Neutrophil (primary cell): ENCODE measurements around the gene FZD8.

Source experiments
- H3K27ac ChIP-seq: fragments of 200-600 bp; sonication (generic); 2 replicates; pipeline ENCODE4 v1.5.1; 2016; ENCODE audit warnings: mild to moderate bottlenecking, moderate library complexity
- H3K27me3 ChIP-seq: fragments of 200-600 bp; sonication (generic); 2 replicates; pipeline ENCODE4 v1.6.0; 2016; ENCODE audit warnings: mild to moderate bottlenecking
- H3K36me3 ChIP-seq: fragments of 200-600 bp; sonication (generic); 2 replicates; pipeline ENCODE4 v1.5.1; 2017
- H3K4me1 ChIP-seq, 2 experiments: fragments of 200-600 bp in 1 of 2; sonication (generic) in 1 of 2; 1 replicate in 1 of 2; 2 replicates in 1 of 2; pipeline versions ENCODE4 v1.5.1 to v1.6.1; 2013 to 2016; ENCODE audit warnings: low read depth in 1 of 2, low read length in 1 of 2, mild to moderate bottlenecking in 1 of 2, moderate library complexity in 1 of 2; ENCODE audit not compliant: control insufficient read depth in 1 of 2, insufficient read depth in 1 of 2
- H3K4me3 ChIP-seq, 2 experiments: fragments of 200-600 bp in 1 of 2; sonication (generic) in 1 of 2; 1 replicate in 1 of 2; 2 replicates in 1 of 2; pipeline ENCODE4 v1.5.1; 2013 to 2016; ENCODE audit warnings: low read depth in 1 of 2, low read length in 1 of 2, mild to moderate bottlenecking in 1 of 2, moderate library complexity in 1 of 2
- H3K9me3 ChIP-seq: fragments of 200-600 bp; sonication (generic); 2 replicates; pipeline ENCODE4 v1.5.1; 2016
- TF ChIP-seq, protein P1 (sequence below): fragments of 200-600 bp; sonication (generic); IDR thresholded peaks from 2 replicates; pipeline ENCODE4 v1.5.1; 2016; ENCODE audit warnings: antibody characterized with exemption

The FZD8 gene

DNA sequence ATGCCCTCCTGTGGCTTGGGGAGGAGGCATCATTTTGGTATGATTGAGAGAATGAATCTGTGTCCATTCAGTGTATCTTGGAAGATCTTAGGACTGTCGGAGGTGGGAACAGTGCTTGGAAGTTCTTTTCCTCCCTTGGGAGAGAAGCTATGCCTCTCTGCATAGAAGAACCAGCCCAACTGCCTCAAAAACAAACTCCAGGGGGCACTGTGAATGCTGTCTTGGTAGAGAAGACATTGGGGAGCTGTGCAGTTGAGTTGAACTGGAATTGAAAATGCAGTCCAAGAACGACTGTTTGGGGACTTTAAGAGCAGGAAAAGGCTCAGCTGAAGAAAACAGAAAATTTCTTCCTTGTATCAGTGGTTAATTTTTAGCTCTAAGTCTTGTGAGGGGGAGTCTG, 41.9 kb downstream of the FZD8 start:
- Histone ChIP-seq H3K4me1 (no peaks in the 10 kb centered on the region), H3K27me3 (peaks cover 58% of the 10 kb centered on the region), H3K4me3 (no peak overlapping the region), H3K9me3 (no peaks in the 10 kb centered on the region), H3K27ac (no peak overlapping the region), H3K36me3 (no peaks in the 10 kb centered on the region)
- TF ChIP-seq, protein P1, sequence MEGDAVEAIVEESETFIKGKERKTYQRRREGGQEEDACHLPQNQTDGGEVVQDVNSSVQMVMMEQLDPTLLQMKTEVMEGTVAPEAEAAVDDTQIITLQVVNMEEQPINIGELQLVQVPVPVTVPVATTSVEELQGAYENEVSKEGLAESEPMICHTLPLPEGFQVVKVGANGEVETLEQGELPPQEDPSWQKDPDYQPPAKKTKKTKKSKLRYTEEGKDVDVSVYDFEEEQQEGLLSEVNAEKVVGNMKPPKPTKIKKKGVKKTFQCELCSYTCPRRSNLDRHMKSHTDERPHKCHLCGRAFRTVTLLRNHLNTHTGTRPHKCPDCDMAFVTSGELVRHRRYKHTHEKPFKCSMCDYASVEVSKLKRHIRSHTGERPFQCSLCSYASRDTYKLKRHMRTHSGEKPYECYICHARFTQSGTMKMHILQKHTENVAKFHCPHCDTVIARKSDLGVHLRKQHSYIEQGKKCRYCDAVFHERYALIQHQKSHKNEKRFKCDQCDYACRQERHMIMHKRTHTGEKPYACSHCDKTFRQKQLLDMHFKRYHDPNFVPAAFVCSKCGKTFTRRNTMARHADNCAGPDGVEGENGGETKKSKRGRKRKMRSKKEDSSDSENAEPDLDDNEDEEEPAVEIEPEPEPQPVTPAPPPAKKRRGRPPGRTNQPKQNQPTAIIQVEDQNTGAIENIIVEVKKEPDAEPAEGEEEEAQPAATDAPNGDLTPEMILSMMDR: no peak

DNA sequence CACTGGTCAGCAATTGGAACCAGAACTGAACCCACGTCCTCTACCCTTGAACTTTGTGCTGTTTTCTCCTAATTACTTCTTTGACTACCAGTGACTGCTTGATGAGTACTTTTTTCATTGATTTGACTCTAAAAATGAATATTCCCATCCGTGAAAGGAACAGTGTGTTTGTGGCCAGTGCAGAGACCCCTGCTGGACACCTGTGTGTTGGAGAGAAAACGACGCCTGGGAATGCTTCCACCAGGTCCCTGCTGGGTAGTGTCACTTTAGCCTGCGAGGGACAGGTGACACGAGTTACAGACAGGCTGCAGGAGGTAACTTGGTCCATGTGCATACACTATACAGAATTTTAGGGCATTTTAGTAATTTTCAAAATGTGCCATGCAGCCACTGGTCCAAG, 43.7 kb downstream of the FZD8 start:
- Histone ChIP-seq H3K4me3 (no peak overlapping the region), H3K27me3 (peaks cover 40% of the 10 kb centered on the region), H3K4me1 (no peaks in the 10 kb centered on the region), H3K9me3 (no peaks in the 10 kb centered on the region), H3K27ac (no peak overlapping the region), H3K36me3 (no peaks in the 10 kb centered on the region)
- TF ChIP-seq, protein P1: no peak

DNA sequence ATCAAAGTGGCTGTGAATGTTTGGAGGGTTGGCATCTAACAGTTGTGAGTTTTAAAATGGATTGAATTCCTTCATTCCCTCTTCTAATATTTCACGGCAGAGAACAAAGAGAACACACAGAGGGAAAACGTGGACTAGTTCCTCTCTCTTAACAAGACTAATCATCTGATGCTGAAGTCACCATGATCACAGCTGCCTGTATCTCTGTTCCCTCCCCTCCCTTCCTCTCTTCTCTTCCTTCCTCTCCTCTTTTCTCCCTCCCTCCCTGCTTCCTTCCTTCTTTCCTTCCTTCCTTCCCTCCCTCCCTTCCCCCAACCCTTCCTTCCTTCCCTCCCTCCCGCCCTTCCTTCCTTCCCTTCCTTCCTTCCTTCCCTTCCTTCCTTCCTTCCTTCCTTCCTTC, 47.0 kb downstream of the FZD8 start:
- Histone ChIP-seq H3K4me1 (no peaks in the 10 kb centered on the region), H3K27me3 (peaks cover 14% of the 10 kb centered on the region), H3K4me3 (no peak overlapping the region), H3K36me3 (no peaks in the 10 kb centered on the region), H3K9me3 (no peaks in the 10 kb centered on the region), H3K27ac (no peak overlapping the region)
- TF ChIP-seq, protein P1: no peak

DNA sequence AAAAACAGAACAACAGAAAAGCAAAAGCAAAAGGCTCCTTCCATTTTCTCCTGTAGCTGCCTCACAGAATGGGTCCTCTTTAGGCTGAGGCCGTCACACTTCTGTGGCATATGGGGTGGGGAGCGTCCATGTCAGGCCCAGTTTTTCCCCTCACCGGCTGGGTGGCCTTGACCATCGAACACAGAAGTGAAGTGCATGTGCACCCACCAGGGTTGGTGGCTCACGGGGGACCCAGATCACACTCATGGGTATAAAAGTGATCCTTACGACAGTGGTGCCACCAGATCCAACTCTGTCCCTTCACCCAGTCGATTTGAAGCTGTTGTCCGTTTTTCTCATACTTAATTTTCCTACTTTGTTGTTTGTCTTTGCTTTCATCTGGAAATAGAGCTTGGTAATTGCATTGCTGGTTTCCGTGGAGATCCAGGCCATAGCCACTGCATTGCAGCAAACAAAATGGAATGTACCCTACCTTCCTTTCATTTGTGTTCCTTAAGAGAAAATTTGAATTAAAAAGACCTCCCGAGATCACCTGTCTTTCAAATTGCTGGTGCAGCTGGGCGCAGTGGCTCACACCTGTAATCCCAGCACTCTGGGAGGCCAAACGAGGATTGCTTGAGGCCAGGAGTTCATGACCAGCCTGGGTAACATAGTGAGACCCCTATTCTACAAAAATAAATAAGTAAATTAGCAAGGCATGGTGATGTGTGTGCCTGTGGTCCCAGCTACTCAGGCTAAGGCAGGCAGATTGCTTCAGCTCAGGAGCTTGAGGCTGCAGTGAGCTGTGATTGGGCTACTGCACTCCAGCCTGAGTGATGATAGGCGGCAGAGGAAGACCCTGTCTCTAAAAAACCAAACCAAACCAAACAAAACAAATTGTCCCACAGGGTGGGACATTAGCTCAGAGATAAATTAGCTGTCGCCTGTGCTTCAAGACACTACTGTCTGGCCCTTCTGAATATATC, 47.7 kb downstream of the FZD8 start:
- Histone ChIP-seq H3K4me3 (no peak overlapping the region), H3K4me1 (no peaks in the 10 kb centered on the region), H3K9me3 (no peaks in the 10 kb centered on the region), H3K36me3 (no peaks in the 10 kb centered on the region), H3K27ac (no peak overlapping the region), H3K27me3 (peaks cover 11% of the 10 kb centered on the region)
- TF ChIP-seq, protein P1: no peak

DNA sequence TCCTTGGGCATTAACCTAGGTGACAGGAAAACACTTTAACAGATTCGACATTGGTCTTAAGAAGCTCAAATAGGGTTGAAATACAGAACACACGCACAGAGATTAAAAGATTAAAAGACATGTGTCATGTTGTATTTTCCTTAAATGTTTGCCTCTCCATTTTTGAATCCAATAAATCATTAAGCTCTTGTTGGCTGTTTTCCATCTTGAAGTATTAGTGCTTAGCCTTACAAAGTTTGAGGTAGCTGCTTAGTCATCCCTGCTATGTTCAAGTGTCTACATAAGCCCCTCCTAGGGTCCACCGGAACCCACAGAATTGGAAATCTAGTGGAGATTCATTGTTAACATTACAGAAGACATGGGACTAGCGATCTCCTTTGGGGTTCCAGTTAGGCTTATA, 49.7 kb downstream of the FZD8 start:
- H3K9me3 ChIP-seq: no peaks in the 10 kb centered on the region
- peaks cover 15% of the 10 kb centered on the region for H3K27me3 ChIP-seq
- no peak overlapping the region for H3K4me3 ChIP-seq
- H3K4me1 ChIP-seq: no peaks in the 10 kb centered on the region
- no peak overlapping the region for H3K27ac ChIP-seq
- TF ChIP-seq, protein P1: no peak
- no peaks in the 10 kb centered on the region for H3K36me3 ChIP-seq
